K562 (cell line): ENCODE data around the gene TEPSIN. TPM values are rescaled to one million over a fixed set of nuclear protein-coding genes. Genes with fewer than 3 reads are reported as not detected.

Experiments
- CBFA2T3 ChIP-seq: fragments of 450-650 bp; IDR thresholded peaks from 2 replicates; pipeline ENCODE4 v1.6.1; 2017
- CBX8 ChIP-seq: fragments of 200-600 bp; sonication (generic); IDR thresholded peaks from 2 replicates; pipeline ENCODE4 v1.6.1; 2012; ENCODE audit warnings: borderline replicate concordance, mixed run types, low read depth, mild to moderate bottlenecking, moderate library complexity, mixed read lengths, low read length, control low read depth, inconsistent platforms; ENCODE audit not compliant: poor library complexity, severe bottlenecking; ENCODE audit errors: extremely low read depth
- E2F5 ChIP-seq: sonication (generic); formaldehyde crosslinking; IDR thresholded peaks from 2 replicates; pipeline ENCODE4 v1.8.0; 2022; ENCODE audit warnings: mild to moderate bottlenecking, missing genetic modification reagents
- ESRRA ChIP-seq: fragments of 450-650 bp; IDR thresholded peaks from 2 replicates; pipeline ENCODE4 v1.6.1; 2014; ENCODE audit warnings: low read depth, mild to moderate bottlenecking, moderate library complexity, borderline replicate concordance
- GTF2A2 ChIP-seq: IDR thresholded peaks from 2 replicates; pipeline ENCODE4 v1.6.1; 2016; ENCODE audit warnings: mild to moderate bottlenecking, missing genetic modification characterization, missing compliant biosample characterization
- HBP1 ChIP-seq: fragments of 450-650 bp; formaldehyde crosslinking; IDR thresholded peaks from 2 replicates; pipeline ENCODE4 v1.4.0; 2022; ENCODE audit warnings: missing genetic modification characterization
- MBD1 ChIP-seq: fragments of 250-450 bp; sonication (Bioruptor Pico); IDR thresholded peaks from 2 replicates; pipeline ENCODE4 v1.8.0; 2022; ENCODE audit warnings: inconsistent platforms
- MEIS2 ChIP-seq: fragments of 450-650 bp; IDR thresholded peaks from 2 replicates; pipeline ENCODE4 v1.6.1; 2014; ENCODE audit warnings: mild to moderate bottlenecking; ENCODE audit not compliant: partially characterized antibody
- MLX ChIP-seq, 2 experiments: fragments of 450-650 bp in 1 of 2; sonication (generic) in 1 of 2; formaldehyde crosslinking; conservative IDR thresholded peaks; 2 replicates each; pipeline versions ENCODE4 v1.4.0 to v1.8.1; 2020 to 2022; ENCODE audit warnings: mild to moderate bottlenecking in 1 of 2, missing genetic modification reagents in 1 of 2
- NFIC ChIP-seq: fragments of 450-650 bp; IDR thresholded peaks from 2 replicates; pipeline ENCODE4 v1.6.1; 2017; ENCODE audit warnings: mild to moderate bottlenecking, inconsistent platforms
- ZNF239 ChIP-seq: fragments of 250-450 bp; sonication (Bioruptor Pico); IDR thresholded peaks from 2 replicates; pipeline ENCODE4 v1.4.0; 2020; ENCODE audit warnings: mild to moderate bottlenecking
- ZNF407 ChIP-seq: fragments of 450-650 bp; IDR thresholded peaks from 2 replicates; pipeline ENCODE4 v1.6.1; 2016; ENCODE audit warnings: low read depth
- polyA plus RNA-seq, 8 experiments: library from polyadenylated mRNA; depleted of rRNA in 4 of 8; stranded (reverse) in 5 of 8; unstranded in 3 of 8; fragments of >200 nt; fragmentation: Nextera tagmentation in 2 of 8; fragmentation: Illumina TruSeq in 1 of 8; extraction: Ambion mirVana in 2 of 8; extraction: Trizol in 1 of 8; gene quantifications; 2 replicates each; pipeline versions ENCODE4 v1.2.1 to v1.2.3, GENCODE V29; 2011 to 2014; ENCODE audit warnings: inconsistent platforms in 1 of 8, missing spikeins in 1 of 8
- total RNA-seq, 7 experiments: library from RNA; depleted of rRNA in 6 of 7; stranded (reverse); fragments of >200 nt in 6 of 7; fragmentation: Illumina TruSeq in 2 of 7; extraction: Trizol in 2 of 7; gene quantifications; 2 replicates each; pipeline versions ENCODE4 v1.2.1 to v1.2.3, GENCODE V29; 2011 to 2021; ENCODE audit warnings: low replicate concordance in 1 of 7

TEPSIN gene
- total and polyA plus RNA-seq, 9 of the 15 experiments (the other 6 are each of a cell fraction or from before 2014, with no cell fraction given) = 0.80 to 29.8 (median 5.3) TPM

- no peak for TF ChIP-seq ZNF407
- no peak for TF ChIP-seq CBX8
- no peak; the same call in 1 of the 2 replicates for TF ChIP-seq ESRRA
- TF ChIP-seq NFIC = no peak
- no peak for TF ChIP-seq ZNF239 (CRISPR knock-in tag)
- TF ChIP-seq MBD1 (CRISPR knock-in tag) = no peak
- no peak for TF ChIP-seq CBFA2T3
- no peak for TF ChIP-seq GTF2A2
- no peak for TF ChIP-seq MEIS2
- TF ChIP-seq E2F5 (CRISPR knock-in tag) = no peak
- TF ChIP-seq MLX (CRISPR knock-in tag; conservative IDR thresholded peaks at IDR 0.05) = peak in 1 of 2 experiments; percentile 69; a peak in 1 of 4 replicates
- no peak for TF ChIP-seq HBP1 (CRISPR knock-in tag)
These were observed at the start of gene TEPSIN, which contains the start of gene NDUFAF8 (continued) for GRCh38 chr17:81238815-81239713.
